Activated CD4-positive, alpha-beta T cell treated with anti-CD3 and anti-CD28 coated beads, Interleukin-2, amount 50 U/mL, for 4 hours (primary cell): ENCODE data around the gene NOL4L.

Experiments used
- DNase-seq, 2 experiments: peaks; one replicate each; pipeline ENCODE4 v3.0.0-alpha.2; 2020

NOL4L gene

GRCh38 chr20:32574296-32575226, 10.6 kb downstream of the NOL4L start:
- DNase-seq = peak; percentile 19 to 25

GRCh38 chr20:32573167-32573851, 11.8 kb downstream of the NOL4L start:
- no peak for DNase-seq

- no peak for DNase-seq
Measured at GRCh38 chr20:32572271-32572968, 12.7 kb downstream of the NOL4L start.

DNA sequence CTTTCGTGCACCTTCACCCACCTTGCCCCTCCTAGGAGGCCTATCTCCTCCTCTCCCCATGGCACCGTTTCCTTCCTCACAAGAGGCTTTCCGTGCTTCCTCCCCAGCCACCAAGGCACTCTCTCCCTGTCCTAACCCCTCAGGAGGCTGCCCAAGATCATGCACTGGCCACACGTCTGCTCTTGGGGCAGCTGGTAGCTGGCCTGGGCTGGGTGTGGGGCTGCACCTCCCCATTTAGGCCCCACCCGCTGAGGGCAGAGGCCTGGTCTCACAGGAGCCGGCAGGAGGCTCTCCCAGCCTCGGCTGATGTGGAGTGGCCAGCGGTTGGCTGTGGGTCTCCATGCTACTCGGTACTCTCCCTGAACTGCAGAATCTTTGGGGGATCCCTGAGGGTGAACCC, 13.6 kb downstream of the NOL4L start:
- no peak for DNase-seq

GRCh38 chr20:32570401-32571190, 14.5 kb downstream of the NOL4L start:
- DNase-seq = no peak

DNA sequence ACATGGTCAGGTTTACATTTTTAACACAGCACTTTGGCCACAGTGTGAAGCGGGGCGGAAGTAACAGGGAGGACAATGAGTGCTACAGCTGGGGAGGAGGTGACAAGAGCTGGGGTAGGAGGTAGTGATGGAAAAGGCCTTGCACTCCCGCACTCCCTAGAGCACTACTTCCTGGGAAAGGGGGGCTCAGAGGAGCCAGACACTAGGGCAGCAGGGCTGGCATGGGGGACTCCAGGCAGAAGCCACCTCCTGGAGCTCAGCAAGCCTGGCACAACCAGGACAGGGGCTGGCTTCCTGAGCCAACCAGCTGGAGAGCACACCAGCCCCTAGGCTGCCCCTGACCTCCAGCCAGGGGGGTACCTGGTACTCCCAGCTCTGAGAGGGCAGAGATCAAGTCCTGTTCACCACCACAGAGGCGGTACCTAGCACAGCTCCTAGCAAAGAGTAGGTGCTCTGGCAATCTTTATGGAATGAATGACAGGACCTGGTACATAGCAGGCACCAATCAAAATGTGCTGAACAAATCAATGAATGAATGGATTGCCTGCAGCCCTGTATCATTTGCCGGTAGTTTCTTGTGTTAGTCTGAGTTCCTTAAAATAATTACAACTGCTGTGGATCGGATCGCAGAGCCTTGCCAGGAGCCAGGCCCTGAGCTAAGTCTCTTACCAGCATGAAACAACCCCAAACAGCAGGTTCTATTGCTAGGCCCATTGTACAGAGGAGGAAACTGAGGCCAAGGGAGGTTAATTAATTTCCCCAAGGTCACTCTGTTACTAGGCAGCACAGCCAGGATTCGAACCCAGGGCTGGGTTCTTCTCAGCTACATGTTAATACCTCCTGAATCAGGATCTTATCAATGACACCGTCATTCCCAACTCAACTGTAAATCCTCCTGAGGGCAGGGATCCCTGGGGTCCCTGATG, 15.5 kb downstream of the NOL4L start:
- DNase-seq = no peak

GRCh38 chr20:32569018-32569379, 16.1 kb downstream of the NOL4L start:
- DNase-seq = no peak

DNA sequence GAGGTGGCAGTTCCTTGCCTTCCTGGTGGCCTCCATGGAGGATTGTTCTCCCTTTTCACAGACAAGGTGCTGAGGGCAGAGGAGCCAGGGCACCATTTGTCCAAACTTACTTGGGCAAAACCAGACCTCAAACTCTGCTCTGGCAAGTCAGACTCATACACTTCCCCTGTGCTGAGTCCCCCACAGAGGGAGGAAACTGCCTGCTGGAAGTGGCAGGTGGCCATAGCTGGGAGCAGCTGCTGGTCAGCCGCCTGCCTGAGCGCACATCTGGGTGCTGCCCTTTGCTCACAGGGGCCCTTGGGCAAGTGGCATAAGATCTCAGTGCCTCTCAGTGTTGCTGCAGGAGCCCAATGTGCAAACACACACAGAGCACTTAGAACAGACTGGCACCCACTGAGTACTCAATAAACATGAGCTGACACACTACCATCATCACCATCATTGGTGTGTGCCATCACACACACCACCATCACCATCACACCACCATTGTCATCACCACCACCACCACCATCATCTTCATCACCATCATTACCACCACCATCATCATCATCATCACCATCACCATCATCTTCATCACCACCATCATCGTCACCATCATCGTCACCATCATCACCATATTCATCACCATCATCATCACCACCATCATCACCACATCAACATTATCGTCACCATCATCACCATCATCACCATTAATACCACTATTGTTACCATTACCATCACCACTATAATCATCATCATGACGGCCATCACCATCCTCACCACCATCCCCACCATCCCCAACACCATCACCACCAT, 17.6 kb downstream of the NOL4L start:
- no peak for DNase-seq

DNA sequence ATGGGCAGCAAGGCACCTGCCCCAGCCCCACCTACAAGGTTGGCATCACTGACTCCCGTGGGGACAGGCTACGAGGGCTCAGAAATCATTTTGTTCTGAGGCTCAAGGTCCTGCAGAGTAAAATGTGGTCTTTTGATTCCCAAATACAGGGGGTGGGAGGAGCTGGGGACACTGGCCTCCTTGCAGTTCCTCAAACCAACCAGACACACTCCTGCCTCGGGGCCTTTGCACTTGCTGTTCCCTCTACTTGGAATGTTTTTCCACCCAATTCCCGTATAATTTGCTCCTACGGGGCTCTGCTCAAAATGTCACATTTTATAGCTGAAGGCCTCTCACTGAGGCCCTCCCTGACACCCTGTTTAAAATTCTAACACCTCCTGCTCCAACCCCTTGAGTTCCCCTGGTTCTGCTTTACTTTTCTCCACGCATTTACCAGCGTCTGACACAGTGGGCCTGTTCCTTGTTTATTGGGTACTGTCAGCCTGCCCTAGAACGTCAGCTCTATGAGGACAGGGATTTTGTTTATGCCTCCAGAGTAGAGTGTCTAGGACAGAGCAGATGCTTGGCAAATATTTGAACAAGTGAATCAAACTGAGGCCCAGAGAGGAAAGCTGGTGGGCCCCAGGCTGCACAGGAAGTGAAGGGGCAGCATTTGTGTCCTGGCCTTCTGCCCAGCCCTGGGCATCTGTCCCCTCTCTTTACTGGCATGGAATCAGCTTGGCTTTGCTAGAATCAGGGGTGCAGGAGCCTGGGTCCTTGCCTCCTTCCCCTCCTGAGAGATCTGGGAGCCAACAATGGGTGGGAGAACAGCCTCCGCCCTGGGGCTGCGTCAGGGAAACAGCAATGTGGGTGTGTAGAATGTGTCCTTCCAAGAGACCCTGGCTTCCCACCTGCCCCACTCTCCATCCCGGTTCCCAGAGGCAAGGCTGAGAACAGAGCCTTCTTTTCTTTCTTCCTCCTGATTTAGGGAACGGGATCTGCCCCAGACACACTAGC, 18.5 kb downstream of the NOL4L start:
- DNase-seq = no peak

DNA sequence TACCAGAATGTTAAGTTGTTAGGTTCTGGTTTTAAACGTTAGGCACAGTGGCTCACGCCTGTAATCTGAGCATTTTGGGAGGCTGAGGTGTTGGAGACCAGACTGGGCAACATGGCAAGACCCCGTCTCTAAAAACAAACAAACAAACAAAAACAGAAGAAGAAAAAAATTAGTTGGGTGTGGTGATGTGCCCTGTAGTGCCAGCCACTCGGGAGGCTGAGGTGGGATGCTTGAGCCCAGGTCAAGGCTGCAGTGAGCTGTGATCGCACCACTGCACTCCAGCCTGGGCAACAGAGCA, 19.4 kb downstream of the NOL4L start:
- no peak for DNase-seq

- DNase-seq = no peak
Measured at GRCh38 chr20:32564921-32565734, 20.0 kb downstream of the NOL4L start.

GRCh38 chr20:32564440-32564839, 20.7 kb downstream of the NOL4L start:
- DNase-seq = no peak

DNA sequence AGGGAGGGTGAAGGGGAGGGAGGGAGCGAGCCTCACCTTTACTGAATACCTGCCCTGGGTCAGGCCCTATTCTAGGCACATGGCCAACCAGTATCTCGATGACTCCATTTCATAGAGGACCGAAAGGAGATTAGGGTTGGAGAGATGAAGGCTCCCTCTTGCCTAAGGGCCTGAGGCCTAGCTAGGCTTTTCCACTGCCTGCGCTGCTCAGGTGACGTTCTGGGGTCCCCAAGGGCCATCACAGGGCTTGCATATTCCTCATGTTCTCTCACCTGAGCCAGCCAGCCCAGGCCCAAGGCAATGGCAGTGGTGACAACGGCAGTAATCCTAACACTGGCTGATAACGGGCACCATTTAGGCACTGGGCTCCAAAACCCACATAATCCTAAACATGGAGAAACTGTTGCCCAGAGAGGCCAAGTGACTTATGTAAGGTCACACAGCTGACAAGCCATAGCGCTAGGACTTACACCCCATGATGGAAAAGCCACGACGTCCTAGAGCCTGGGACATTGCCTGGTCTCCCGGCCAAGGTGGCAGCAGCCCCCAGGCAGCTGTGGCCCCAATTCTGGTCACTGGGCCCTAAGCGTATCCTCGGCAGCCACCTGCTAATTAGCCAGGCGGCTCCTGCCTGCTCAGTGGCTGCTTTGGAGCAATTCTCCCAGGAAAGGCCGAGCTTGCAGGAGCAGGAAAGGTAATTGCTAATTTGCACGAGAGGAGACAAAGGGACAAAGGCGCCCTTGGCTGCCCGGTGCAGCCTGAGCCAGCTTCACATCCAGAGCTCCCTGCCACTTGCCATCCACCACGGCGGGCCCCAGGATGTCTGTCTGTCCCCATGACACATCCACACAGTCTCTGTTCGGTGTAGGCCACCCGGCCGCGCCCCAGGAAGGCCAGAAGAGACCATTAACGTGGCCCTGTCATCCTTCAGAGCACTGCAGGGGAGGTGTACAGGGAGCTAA, 21.5 kb downstream of the NOL4L start:
- no peak for DNase-seq

DNA sequence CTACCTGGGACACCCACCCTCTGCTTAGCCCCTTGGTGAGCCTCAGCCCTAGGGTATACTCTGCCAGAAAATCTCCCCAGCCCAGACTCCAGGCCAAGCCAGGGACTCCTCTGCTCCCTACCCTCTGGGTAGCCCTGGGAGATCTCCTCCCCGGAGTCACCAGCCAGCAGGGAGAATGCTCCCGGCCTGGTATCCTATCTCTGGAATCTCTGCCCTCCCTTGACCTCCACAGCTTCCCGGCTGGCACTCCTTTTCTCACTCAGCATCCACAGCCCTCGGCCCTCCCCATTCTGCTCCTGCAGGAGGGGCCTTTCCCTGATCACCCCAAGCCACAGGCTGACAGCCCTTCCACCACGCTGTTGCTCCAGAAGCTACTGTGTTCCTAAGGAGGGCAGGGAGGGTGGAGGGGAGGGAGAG, 22.6 kb downstream of the NOL4L start:
- no peak for DNase-seq

GRCh38 chr20:32560989-32561830, 23.9 kb downstream of the NOL4L start:
- no peak for DNase-seq

GRCh38 chr20:32560482-32560988, 24.6 kb downstream of the NOL4L start:
- no peak for DNase-seq
